Fibroblast of gingiva (primary cell): ENCODE results near the gene NUDT17.

Source experiments
- DNase-seq: peaks from one replicate; pipeline ENCODE4 v3.0.0-alpha.2; 2011; ENCODE audit warnings: low read depth

The NUDT17 gene

DNA sequence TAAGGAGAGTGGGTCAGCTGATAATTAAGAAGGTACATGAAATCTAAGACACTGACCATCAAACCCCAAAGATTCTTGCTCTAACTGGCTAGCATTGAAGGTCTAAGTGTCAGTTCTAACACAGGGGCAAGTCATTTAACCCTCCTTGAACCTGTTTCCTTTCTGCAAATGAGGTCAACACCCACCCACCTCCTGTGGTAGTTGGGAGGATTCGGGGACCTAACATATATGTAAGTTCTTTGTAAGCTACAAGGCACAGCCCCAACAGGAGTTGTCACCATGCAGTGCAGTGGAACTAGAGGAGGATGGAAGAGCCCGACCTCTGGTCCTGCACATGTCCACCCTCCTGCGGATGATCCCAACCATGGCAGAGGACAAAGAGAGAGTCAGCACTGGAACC is 2.4 kb downstream of the NUDT17 start:
- no peak for DNase-seq

DNA sequence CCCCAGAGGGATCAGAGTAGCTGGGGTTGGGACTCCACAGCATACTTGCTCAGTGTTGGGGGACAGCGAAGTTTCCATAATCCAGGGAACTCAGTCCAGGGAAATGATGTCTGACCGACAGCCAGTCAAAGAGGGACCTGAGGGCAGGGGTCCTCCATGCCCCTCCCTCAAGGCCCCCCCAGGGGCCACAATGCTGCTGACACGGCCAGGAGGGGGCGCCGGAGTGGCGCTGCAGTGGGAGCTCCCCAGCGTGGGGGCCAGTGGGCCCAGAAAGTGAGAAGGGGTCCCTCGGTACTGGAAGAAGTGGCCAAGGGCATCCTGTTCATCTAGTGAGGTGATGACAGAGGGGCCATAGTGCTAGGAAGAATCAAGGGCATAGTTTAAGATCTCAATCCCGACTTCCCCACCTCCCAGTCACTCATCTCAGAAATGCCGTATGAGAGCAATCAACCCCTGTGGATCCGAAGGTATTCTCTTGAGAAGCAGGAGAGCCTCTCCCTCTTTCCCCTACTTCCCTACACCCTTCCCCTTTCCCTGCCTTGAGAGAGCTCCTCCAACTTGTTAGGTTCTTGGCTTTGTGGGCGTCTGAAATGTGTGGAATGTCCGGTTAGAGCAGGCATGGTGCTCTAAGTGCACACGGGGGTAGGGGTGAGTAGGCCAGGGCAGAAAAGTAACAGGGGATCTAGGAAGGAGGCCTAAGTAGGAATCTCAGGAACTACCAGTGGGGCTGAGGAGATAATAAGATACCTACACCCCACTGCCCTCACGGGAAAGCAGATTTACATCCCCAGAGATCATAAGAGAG is 4.1 kb downstream of the NUDT17 start:
- DNase-seq, result peak; percentile 26

DNA sequence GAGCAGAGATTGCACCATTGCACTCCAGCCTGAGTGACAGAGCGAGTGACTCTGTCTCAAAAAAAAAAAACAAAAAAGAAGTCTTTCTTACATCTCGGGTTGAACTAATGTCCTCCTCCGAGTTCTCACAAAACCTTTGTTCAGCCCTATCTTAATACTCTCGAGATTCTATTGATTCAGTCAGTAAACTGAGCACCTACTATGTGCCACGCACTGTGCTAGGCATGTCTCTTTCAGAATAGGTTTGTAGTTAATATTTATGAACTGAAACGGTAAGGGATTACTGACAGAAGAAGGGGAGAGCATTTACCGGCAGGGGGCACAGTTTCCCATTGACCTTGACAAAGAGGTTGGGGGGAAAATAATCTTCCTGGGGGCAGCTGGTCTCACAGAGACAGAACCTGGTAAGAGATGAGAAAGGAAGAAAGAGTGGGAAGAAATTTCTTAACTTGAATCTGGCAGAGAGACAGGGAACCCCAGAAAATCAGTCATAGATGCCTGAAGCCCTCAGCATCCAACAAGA is 10.1 kb downstream of the NUDT17 start:
- no peak for DNase-seq

DNA sequence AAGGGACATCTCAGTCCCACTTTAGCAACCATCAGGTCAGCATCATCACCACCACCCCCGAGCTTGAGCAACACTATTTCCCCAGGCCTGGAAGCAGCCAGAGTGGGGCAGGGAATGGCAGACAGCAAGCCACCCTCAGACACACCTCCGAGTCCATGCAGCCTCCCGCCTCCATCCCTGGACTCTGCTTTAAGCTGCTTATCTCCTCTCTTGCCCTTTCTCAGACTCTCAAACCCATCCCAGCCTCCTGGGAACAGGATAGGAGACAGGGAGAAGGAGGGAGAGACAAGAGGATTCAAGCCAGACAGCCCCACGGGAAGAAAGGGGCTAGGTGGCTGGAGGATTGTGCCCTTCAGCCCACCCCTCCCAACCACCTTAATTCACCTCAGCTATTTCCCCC is 11.7 kb downstream of the NUDT17 start:
- no peak for DNase-seq

DNA sequence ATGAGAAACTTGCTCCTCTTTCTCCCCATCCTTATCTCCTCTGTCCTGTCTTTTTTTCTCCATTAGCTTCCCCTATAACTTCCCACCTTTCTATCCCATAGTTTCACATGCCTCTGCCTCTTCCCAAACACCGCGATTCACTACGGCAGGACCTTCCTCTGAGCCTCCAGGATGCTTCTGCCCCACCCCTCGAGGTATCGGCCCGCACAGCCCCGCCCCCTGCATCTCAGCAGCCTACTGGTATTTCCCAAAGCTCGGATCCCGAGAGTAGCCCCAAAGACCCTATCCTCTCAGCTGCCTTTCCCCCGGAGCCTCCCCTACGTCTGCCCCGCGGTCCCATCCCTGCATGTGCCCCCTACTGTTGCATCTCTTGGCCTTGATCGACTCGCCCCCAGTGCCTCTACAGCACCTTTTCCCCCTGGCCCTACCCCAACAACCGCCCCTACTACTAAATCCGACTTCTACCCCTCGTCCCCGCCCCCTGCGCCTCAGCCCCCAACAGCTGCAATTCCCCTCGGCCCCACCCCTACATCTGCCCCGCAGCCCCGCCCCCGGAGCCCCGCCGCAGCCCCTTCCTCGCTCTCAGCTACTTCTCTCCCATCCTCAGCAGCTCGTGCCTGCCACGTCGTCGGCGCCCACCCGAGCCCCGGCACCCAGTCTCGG is 12.9 kb downstream of the NUDT17 start:
- DNase-seq, result peak; percentile 19

DNA sequence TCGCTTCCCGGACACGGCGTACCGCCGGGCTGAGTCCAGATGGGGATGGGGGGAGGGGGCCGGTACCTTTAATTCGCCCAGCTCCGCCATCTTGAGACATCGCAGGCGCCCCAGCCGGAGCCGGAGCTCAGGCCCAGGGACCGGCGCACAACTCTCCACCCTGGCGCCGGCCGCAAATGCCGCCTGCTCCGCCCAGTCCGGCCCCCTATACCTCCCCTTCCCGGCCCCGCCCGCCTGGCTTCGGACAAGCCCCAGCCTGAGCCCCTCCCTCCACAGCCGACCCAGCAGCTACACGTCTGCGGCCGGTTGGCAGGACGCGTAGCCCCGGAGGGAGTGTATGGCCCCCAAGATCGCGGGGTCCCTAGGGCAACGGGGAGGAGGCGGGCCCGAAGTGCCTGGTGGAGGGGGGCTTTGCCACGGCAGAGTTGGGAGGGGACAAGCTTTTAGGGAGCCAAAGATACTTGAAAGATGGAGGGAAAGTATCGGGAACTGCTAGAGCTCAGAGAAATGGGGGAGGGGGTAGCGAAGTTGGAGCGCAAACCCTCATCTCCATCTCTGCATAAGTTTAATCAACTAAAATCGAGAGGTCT is 13.6 kb downstream of the NUDT17 start, which contains the start of gene PIAS3:
PIAS3 (minus strand) TSS at position 181 of the 590 bp plus-strand sequence; CDS start at position 90, 91 bp downstream.
- DNase-seq, result peak; percentile 97

DNA sequence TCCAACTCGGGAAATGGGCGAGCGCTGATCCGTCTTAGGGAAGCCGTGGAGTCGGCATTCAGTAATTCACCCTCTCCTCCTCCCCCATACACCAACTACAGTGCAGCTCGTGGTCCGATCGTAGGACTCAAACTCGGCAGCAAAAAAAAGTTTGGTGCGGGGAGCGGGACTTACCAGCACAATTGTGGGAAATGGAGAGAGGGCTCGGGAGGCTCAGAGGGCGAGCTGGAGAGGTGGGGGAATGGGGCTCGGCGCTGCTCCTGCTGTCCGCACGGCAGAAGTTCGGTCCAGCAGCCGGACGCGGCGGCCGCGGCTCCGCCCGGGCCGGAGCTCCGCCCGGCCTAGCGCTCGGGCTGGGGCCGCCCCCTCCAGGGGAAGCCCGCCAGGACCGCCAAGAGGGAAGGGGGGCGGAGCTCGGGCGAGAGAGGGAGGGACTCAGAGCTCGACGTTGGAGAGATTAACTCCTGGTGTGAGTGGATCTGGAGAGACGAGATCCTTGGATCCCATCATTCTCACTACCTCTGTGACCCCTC is 14.1 kb downstream of the NUDT17 start:
- DNase-seq, result peak; percentile 89

DNA sequence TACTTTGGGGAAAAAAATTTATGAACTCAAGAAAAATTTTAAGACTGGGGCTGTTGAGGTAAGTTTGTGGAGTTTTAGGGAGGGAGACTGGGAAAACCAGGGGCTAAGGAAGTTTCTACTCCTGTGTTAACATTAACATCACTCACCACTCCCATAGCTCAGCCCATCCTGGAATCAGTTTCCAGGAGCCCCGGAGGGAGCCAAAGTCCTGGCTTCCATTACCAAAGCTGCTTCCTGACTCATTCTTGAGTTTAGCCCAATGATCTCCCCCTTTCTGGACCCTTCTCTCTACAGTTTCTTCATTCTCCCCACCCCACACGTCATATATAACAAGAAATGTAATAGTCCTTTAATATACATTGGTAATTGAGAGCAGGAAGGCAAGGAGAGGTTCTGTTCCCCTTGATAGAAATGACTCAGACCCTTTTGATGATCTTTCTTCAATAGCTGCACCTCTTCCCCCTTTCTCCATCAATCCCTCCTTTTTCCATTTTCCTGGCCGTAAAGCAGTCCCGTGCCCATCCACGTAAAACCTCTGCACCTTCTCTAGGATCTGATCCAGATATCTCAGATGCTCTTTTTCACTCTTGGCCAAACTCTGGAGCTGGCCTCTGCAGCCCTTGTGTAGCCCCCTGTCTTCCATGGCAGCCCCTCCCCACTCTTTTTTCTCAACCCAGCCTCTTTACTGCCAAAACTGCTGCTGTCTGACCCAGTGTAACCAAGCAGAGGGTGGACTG is 18.0 kb downstream of the NUDT17 start:
- DNase-seq, result no peak

DNA sequence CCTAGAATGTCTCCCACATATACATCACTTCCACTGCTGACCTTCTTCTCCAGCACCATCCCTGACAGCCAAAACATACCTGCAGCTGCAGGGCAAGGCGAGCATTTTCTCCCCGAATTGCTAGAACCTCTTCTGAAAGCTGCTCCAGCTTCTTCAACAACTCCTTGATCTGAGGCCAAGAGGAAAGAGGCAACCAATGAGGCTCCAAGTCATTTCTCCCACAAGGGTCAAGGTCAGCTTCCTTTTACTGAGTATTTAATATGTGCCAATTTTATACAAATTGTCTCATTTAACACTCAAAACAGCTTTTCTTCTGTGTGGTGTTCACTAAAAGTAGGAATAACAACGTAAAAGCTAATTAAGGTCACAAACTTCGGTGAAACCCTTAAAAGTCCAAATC is 22.8 kb downstream of the NUDT17 start:
- DNase-seq, result no peak

DNA sequence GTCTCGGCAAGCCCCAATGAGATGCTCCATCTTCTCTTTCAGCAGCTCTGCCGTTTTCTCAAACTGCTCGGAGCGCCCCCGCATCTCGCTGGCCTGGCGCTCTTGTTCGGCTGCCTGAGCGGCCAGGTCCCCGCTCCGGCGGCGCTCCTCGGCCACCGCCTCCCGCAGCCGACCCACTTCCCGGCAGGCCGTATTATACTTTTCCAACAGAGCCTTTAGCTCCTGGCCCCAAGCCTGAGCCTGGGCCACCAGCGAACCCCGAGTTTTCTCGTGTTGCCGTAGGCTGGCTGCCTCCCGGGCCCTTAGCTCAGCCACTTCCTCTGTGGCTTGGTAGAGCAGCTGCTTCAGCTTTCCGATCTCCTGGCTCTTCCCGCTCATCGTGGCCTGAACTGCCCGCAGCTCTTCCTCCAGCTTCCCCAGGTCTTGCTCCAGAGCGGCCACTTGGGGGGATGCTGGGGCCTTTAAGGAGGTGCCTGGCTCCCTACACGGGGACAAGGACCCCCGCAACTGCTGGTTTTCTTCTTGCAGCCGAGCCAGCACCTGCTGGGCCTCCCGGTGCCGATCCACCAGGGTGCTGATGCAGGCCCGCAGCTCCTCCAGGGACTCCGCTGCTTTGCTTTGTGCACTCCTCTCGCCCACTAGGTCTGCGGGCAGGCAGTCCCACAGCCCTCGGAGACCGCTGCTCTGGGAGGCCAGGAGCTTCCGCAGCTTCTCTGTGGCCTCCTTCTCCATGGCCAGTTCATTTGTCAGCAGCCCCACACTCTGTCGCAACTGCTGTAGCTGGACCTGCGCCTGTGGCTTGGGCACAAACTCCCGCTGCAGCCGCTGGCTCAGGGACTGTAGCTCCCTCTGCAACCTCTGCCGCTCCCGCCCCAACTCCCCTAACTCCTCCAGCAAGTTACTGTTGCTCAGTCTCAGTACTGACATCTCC is 26.8 kb downstream of the NUDT17 start:
- DNase-seq, result peak; percentile 71

DNA sequence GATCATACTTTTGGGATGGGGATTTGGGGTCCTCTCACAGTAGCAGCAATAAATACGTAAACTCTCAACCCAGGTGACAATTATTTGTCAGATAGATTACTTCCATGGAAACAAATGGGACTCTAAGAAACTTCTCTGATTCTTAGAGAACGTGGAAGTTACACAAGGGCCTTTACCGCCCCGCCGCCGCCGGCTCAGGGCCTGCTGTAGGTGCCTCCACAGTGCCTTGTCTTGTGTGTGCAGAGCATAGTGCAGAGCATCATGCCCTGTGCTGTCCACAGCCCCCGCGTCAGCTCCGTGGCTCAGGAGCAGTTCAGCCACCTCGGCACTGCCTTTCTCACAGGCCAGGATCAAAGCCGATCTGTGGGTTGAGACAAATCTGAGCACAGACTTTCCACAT is 29.2 kb downstream of the NUDT17 start:
- no peak for DNase-seq

DNA sequence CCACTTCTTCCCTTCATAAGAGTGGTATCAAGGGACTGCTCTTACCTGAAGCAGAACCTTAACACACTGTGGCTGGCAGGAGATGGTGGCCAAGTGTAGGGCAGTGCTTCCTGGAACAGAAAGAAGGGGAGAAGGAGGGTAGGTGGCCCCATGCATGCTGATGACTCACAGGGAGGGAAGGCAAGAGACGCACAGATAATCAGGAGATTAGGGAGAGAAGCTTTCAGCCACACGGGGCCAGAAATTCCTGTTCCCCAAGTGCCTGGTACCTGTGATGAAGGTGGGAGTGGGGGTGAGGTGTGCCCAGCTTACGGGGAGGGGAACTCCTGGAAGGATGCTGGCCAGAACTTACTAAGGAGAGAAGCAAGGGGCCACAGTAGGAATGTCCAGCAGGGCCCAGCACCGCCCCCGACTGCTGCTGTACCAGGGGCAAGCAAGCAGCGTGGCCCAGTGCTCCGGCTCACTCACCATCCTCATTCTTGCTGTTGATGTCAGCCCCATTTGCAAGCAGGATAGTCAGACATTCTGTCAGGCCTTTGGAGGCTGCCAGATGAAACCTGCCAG is 32.6 kb downstream of the NUDT17 start:
- no peak for DNase-seq

DNA sequence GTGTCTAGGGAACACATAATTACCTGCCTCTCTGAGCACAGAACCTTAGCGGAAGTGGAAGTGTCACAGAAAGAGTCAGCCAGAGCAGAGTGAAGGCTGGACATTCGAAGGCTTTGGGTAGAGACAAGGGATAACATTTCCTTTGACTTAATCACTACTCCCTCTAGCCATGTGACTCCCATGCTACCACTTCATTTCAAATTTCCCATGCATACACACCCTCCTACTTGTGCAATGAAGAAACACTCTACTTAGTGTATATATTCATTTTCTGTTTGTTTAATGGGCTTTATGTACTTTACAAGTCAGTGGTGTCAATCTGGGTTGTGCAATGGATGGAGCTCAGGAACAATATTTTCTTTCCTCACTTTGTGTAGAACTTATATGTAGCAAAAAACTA is 33.3 kb downstream of the NUDT17 start:
- DNase-seq, result no peak

DNA sequence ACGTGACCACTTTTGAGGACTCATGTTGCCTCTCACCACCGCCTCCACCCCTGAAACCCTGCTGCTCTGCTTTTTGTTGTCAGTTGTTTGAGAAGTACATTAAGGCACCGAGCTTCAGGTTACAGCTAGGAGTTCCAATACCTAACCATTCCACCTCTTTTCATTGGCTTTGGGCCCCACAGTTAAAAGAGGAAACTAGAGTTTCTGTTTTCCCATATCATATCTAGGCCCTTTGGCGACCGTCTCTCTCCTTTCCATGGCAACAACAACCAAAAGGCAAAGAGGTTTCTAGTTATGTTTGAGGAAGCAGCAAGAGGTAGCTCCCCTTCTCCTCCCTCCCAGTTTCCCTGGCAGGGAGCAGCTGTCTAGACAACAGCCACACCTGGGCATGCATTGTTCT is 34.3 kb downstream of the NUDT17 start:
- no peak for DNase-seq

DNA sequence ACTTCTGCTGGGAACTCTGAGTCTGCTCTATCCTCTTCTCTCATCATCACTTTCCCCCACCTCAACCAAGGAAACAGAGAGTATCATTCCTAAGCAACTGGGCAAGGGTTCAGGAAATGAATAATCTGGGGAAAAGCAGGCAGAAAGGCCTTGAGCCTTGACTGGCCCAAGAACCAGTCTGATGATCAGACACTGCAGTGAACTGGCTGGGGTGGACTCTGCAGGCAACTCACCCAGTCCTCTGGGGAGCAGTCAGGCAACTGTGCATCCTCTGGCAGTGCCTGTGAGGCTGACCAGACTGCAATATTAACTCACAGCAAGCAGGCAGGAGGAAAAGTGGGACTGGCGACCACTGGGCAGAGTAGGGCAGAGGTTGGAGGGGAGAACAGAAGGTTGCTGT is 39.2 kb downstream of the NUDT17 start:
- peak; percentile 52 for DNase-seq

DNA sequence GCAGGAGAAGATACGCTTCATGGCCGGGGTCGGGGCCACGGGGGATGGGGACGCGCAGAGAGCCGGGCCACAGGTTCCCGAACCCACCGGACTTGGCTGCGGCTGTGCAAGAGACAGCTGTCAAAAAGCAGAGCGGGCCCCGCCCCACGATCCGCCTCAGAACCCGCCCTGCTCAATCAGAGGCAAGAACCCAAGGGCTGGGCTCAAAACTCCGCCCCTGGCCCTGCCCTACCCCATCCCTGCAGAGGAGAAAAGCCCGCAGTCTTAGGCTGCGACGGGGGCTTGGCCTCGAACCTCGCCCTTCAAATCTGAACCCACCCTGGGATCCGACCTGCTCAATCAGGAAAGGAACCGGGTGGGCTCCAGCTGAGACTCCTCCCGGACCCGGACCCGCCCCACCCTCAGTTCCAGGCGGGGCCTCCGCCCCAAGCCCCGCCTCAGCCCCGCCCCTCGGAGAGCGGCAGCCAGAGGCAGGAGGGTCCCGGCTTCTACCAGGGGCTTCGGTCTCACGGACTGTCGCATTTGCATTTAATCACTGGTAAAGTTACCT is 40.4 kb downstream of the NUDT17 start, which contains the start of gene ANKRD35:
ANKRD35 (minus strand) TSS at position 129 of the 550 bp plus-strand sequence; CDS start at position 21, 108 bp downstream.
- peak; percentile 37 for DNase-seq

DNA sequence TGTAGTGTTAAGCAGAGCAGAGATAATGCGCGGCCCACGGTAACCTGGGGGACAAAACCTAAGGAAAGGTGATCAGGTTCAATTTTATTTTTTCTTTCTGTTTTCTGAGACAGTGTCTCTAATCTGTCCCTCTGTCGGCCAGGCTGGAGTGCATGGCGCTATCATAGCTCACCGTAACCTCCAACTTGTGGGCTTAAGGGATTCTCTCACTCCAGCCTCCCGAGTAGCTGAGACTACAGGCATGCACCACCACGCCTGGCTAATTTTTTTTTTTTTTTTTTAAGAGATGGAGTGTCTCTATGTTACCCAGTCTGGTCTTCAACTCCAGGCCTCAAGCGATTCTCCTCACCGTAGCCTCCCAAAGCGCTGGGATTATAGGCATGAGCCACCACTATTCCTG is 41.0 kb downstream of the NUDT17 start:
- DNase-seq, result no peak

DNA sequence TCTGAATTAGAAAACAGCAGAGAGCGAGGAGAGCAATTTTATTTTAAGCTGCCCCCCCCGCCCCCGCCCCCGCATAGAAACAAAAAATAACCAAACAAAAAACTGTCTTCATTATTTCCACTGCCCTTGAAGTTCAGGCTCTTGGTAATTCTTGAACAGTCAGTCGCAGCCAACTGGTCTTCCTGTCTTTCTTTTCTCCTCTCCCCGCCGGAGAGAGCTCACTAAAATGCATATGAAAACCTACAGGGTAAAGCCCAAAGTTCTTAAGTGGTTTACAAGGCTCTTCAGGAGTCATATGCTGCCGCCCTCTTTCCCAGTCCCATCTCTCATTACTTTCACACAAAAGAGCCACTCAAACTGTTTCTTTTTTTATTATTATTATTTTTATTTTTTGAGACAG is 41.4 kb downstream of the NUDT17 start:
- no peak for DNase-seq

DNA sequence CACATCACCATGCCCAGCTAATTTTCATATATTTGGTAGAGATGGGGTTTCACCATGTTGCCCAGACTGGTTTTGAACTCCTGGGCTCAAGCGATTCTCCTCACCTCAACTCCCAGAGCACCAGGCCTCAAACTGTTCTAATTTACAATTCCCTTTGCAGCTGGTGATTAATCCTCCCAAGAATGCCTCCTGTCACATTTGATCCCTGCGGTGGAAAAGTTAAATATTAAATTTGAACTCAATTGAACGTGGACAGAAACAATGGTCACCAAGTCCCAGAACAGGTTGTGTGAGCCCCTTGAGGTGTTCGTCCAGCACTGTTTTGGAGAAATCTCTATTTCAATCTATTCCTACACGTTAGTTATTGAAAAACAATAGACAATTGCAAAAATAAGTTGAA is 42.2 kb downstream of the NUDT17 start:
- no peak for DNase-seq

DNA sequence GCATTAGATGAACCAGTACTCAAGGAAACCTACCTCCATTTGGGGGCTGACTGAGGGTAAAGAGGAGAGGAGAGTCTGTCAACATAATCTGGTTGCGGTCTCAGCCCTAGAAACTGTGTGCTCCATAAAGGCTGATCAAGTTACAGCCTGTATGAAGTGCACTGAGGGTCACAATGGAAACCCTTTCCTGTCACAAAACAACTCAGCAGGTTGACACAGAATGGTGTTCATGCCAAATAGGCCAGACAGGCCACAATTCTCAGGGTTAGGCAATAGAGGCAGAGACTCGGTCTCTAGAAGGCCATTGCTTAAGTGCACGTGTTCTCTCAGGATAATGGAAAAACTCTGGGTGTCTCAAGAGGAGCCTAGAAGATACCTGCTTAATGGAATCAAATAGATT is 44.3 kb downstream of the NUDT17 start:
- DNase-seq, result no peak
